ENCODE data around the gene CA10. TPM values are rescaled to one million over a fixed set of nuclear protein-coding genes. Genes with fewer than 3 reads are reported as not detected.

Gene CA10
- total and polyA plus RNA-seq, 2 experiments from 2014 or later, result 0.92 to 1.5 TPM

DNA sequence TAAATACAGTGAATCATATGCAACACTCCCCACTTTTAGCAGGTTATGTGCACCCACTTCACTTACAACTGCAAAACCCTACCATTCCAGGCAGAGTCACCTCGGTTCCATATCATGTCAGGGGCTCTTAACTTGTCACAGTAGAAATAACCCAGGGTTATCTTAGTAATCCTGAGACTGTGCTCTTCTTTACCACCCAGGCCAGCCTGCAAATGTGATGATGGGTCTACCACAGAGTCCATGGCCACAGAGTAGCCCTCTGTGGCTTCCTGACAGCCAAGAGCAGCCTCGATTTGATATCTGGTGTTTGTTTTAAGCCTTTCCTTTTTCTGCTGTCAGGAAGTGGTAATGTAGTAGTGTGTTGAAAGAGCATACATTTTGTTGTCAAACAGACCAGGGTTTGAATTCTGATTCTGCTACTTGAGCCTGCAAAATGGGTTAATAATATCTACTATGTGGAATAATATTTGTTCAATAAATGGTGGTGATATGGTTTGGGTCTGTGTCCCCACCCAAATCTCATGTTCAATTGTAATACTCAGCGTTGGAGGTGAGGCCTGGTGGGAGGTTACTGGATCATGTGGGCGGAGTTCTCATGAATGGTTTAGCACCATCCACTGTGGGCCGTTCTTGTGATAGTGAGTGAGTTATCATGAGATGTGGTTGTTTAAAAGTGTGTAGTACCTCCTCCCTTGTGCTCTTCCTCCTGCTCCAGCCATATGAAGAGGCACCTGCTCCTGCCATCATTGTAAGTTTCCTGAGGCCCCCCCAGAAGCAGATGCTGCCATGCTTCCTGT lies 481.6 kb downstream of the CA10 start (continued):
- TF ChIP-seq, protein P1, sequence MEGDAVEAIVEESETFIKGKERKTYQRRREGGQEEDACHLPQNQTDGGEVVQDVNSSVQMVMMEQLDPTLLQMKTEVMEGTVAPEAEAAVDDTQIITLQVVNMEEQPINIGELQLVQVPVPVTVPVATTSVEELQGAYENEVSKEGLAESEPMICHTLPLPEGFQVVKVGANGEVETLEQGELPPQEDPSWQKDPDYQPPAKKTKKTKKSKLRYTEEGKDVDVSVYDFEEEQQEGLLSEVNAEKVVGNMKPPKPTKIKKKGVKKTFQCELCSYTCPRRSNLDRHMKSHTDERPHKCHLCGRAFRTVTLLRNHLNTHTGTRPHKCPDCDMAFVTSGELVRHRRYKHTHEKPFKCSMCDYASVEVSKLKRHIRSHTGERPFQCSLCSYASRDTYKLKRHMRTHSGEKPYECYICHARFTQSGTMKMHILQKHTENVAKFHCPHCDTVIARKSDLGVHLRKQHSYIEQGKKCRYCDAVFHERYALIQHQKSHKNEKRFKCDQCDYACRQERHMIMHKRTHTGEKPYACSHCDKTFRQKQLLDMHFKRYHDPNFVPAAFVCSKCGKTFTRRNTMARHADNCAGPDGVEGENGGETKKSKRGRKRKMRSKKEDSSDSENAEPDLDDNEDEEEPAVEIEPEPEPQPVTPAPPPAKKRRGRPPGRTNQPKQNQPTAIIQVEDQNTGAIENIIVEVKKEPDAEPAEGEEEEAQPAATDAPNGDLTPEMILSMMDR (conservative IDR thresholded peaks at IDR 0.05; ENCODE audit: low read depth in 2 of 2), result no peak
- no peak for TF ChIP-seq JUNB (IDR thresholded peaks at IDR 0.05; ENCODE audit: unreplicated experiment)

DNA sequence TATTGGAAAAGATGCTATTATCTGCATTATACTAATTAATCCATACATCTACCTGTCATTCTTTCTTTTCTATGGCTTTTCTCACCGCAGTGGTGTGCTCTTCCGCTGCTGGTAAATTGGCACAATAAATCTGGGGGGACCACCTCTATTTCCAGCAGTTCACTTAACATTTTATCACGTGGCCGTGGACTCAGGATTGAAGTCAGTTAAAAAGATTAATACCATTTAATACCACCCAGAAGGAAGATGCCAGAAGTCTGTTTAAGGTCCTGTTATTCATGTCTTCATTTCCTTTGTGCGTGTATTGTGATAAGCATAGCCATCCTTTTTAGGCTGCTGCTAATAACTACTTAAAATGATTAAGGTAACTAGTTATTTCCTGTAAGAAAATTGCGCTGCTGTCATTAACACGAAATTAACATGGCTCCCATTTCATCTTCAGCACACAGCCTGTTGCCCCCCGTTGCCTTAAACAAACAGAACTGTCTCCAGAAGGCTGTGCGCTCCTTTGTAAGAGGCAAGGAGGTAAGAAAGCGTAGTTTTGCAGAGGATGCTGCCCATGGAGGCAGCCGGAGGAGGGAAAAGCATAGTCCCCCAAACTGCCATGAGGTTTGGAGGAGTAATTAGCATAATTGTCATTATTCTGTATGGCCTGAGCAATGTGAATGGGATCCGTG lies 483.8 kb downstream of the CA10 start:
- H3K4me1 Mint-ChIP-seq, result peaks cover 3% of the 10 kb centered on the region; the same call in 2 of the 3 replicates
- Histone ChIP-seq H4K20me1 (replicated peaks; ENCODE audit: insufficient read depth) (no peaks in the 10 kb centered on the region), H3F3A (replicated peaks; ENCODE audit: low read depth) (no peaks in the 10 kb centered on the region), H3K27me3 (ENCODE audit: insufficient read depth) (no peaks in the 10 kb centered on the region), H3K4me2 (no peak overlapping the region), H3K36me3 (ENCODE audit: insufficient read depth) (no peaks in the 10 kb centered on the region), H3K27ac (ENCODE audit: low read depth) (no peak overlapping the region), H3K9me2 (ENCODE audit: insufficient read depth) (0 out of 2 replicates have a peak, but pooled peaks cover 10% of the 10 kb centered on the region), H3K79me2 (replicated peaks; ENCODE audit: insufficient read depth) (no peaks in the 10 kb centered on the region), H3K4me1 (ENCODE audit: insufficient read depth) (no peaks in the 10 kb centered on the region), H2AFZ (no peak overlapping the region), H3K4me3 (no peak overlapping the region)
- no peak overlapping the region for H3K27ac Mint-ChIP-seq
- peaks cover 4% of the 10 kb centered on the region for H3K27me3 Mint-ChIP-seq (ENCODE audit: insufficient read depth, low read depth, poor library complexity)
- ATAC-seq, result no peak
- DNase-seq (ENCODE audit: low spot score), result no peak
- H3K4me3 Mint-ChIP-seq, result no peak overlapping the region
- H3K36me3 Mint-ChIP-seq (ENCODE audit: low read depth), result 0 out of 3 replicates have a peak, but pooled peaks cover 4% of the 10 kb centered on the region
- TF ChIP-seq STAT1 (IDR thresholded peaks at IDR 0.05; ENCODE audit: unreplicated experiment) (no peak), NANOG (IDR thresholded peaks at IDR 0.05; ENCODE audit: borderline replicate concordance) (no peak), ZNF331 (CRISPR knock-in tag; IDR thresholded peaks at IDR 0.05; ENCODE audit: low read depth) (no peak), POLR2AphosphoS5 (IDR thresholded peaks at IDR 0.05; ENCODE audit: low read depth) (no peak), ZNF114 (CRISPR knock-in tag; IDR thresholded peaks at IDR 0.05) (no peak), EZH2phosphoT487 (IDR thresholded peaks at IDR 0.05; ENCODE audit: unreplicated experiment) (no peak)
- TF ChIP-seq, protein P1 (conservative IDR thresholded peaks at IDR 0.05; ENCODE audit: low read depth in 2 of 2), result no peak
- peaks cover 5% of the 10 kb centered on the region for H3K9me3 Mint-ChIP-seq

All from GM23338 (cell line).